ENCODE data around the gene DIPK2B. TPM values are rescaled to one million over a fixed set of nuclear protein-coding genes. Genes with fewer than 3 reads are reported as not detected.

DIPK2B gene
- 10 to 100 TPM in 3 of 4 donors, 1 to 10 TPM in 1; 9.8 to 99.9 (median 40.8) TPM for total RNA-seq

DNA sequence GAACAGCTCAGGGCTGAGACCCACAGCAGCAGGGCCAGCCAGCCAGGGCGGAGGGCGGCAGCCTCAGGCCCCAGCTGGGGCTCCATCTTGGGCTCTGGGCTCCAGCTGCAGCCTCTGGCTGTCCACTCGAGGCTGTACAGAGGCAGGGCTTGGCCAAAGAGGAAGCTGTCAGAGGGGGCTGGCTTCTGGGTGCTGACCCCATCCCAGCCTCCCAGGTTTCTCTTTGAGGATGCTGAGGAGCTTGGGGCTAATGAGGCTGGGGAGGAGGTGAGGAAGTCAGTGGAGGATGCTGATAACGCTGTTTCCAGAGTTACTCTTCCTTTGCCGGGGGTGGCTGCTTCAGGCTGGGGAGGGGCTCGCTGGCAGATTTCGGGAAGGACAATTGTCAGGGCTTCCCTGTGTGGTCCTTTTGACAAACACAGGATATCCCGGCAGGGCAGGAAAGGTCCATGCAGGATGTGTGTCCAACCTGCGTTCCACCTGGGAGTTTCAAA, at the start of gene DIPK2B:
DIPK2B (minus strand) TSS at position 136 of the 494 bp plus-strand sequence; CDS start at position 86, 50 bp downstream.
- DNase-seq (ENCODE audit: low spot score) (no peak), ATAC-seq (ENCODE audit: low FRiP score) (no peak)
- TF ChIP-seq CTCF (IDR thresholded peaks at IDR 0.05), result no peak

DNA sequence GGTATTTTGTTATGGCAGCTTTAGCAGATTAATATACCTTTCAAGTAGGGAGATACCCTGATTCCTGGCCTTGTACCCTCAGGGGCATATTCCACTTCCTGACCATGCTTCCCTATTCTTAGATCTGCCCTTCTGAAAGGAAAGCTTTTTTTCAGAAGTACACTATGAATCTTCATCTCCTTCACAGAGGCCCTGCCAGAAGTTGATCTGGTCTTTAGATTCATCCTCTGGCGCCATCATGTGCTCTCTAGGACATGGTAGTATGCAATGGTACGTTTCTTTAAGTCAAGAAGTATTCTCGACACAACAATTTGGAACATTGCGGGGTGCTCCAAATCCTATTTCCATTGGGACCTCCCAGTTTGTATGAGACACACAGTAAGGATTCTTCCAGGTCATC, 39.6 kb upstream of the DIPK2B start:
- TF ChIP-seq CTCF (IDR thresholded peaks at IDR 0.05), result no peak
- ATAC-seq (ENCODE audit: low FRiP score) (no peak), DNase-seq (ENCODE audit: low spot score) (no peak)

DNA sequence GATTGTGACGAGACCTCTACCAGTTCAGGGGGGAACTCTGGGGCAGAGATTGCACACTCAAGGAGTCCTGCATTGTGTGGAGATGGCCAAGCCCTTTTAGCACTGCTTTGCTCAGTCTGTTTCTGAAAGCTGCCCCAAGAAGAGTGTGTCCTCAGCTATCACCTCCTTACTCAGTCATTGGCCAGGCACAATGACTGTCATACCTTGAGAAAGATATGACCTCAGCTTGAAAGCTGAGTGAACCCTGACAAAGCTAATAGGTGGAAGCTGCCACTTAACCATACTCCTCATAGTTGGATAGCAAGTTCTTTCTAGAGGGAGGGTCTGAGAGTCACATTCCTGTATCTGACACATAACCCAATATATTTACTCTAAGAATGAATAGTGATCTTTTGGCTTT, 37.8 kb upstream of the DIPK2B start:
- DNase-seq (ENCODE audit: low spot score) (no peak), ATAC-seq (ENCODE audit: low FRiP score) (no peak)
- no peak for TF ChIP-seq CTCF (IDR thresholded peaks at IDR 0.05)

GRCh38 chrX:45233531-45233930, 32.9 kb upstream of the DIPK2B start:
- ATAC-seq (ENCODE audit: low FRiP score) (no peak), DNase-seq (ENCODE audit: low spot score) (no peak)
- TF ChIP-seq CTCF (IDR thresholded peaks at IDR 0.05), result no peak

DNA sequence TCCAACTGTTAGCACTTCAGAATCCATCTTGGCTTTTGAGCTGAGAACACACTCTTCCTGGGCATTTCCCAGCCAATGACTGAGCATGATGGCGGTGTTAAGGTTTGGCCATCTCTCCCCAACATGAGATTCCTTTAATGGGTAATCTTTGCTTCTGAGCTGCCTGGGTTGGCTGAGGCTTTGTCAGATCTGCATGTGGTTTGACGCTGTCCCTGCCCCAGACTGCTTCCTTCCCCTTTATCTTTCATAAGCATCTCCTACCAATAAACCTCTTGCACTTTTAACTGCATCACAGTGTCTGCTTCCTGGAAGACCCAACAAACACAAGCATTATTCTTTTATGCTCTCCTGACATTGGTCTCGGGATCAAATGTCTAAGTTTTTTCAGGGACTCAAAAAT, 31.5 kb upstream of the DIPK2B start:
- DNase-seq (ENCODE audit: low spot score) (no peak), ATAC-seq (ENCODE audit: low FRiP score) (no peak)
- no peak for TF ChIP-seq CTCF (IDR thresholded peaks at IDR 0.05)

DNA sequence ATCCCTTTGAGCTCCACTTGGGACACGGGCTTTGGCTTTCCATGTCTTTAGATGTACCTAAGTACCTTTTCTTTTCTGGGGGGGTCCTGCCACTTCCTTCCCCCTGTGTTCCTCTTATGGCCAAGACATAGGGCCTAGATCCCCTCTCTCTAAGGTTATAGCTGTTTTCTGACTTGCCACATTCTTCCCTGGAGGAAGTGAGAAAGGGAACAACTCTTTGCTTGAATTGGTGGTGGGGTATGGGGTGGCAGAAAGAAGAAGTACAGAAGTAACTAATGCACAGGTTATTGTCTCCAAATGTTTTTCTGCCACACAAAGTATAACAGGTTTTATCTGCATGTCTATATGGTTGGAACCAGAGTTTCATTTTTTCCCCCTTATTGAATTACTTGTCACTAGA, 29.7 kb upstream of the DIPK2B start:
- no peak for TF ChIP-seq CTCF (IDR thresholded peaks at IDR 0.05)
- no peak for ATAC-seq (ENCODE audit: low FRiP score)
- no peak for DNase-seq (ENCODE audit: low spot score)

DNA sequence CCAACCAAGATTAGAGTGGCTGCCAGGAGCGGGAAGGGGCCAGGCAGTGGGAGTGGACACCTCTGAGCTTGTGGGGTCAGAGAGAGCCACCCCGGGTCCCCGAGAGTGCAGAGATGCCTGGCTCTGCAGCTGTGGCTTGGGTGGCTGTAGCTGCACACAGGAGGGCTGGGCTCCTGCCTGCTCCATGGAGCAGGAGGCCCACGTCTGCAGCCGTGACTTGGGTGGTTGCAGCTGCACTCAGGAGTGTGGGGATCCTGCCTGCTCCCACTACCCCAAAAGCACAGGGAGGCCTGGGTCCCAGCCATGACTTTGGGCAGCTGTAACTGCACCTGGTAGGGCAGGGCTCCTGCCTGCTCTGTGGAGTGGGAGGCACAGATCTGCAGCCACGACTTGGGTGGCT, 28.7 kb upstream of the DIPK2B start:
- no peak for TF ChIP-seq CTCF (IDR thresholded peaks at IDR 0.05)
- DNase-seq (ENCODE audit: low spot score) (no peak), ATAC-seq (ENCODE audit: low FRiP score) (no peak)

All from omental fat pad (tissue), 4 donors.